IgD-negative memory B cell (primary cell): Measurements from ENCODE around the gene CYP46A1. TPM values are rescaled to one million over a fixed set of nuclear protein-coding genes. Genes with fewer than 3 reads are reported as not detected.
"Not testable (repeated sequence)": the region's sequence is repeated elsewhere in the genome, so short reads cannot be mapped to it uniquely, and the experiment has no call there.

Experiments
- H3K27ac Mint-ChIP-seq, 3 donors: one replicate each; pipeline ENCODE4 v1.8.0; 2020 to 2022; ENCODE audit warnings: mild to moderate bottlenecking in 3 of 3, mixed read lengths in 3 of 3, moderate library complexity in 1 of 3
- H3K27me3 Mint-ChIP-seq: one replicate; pipeline ENCODE4 v1.8.0; 2021; ENCODE audit warnings: mixed read lengths
- H3K36me3 Mint-ChIP-seq: one replicate; pipeline ENCODE4 v1.8.0; 2020; ENCODE audit warnings: mild to moderate bottlenecking, mixed read lengths
- H3K4me1 Mint-ChIP-seq, 3 donors: one replicate each; pipeline ENCODE4 v1.8.0; 2020 to 2022; ENCODE audit warnings: mixed read lengths in 3 of 3, mild to moderate bottlenecking in 1 of 3
- H3K4me3 Mint-ChIP-seq, 4 donors: one replicate each; pipeline ENCODE4 v1.8.0; 2020 to 2022; ENCODE audit warnings: mild to moderate bottlenecking in 4 of 4, mixed read lengths in 4 of 4, moderate library complexity in 3 of 4
- H3K9me3 Mint-ChIP-seq, 3 donors: one replicate each; pipeline ENCODE4 v1.8.0; 2020 to 2021; ENCODE audit warnings: mixed read lengths in 3 of 3, mild to moderate bottlenecking in 1 of 3
- polyA plus RNA-seq: library from polyadenylated mRNA; unstranded; fragments of 300-500 nt; fragmentation: Illumina TruSeq; gene quantifications from one replicate; pipeline ENCODE4 v1.2.3, GENCODE V29; 2021

Gene CYP46A1
- polyA plus RNA-seq, 1 donor from 2014 or later = not detected

DNA sequence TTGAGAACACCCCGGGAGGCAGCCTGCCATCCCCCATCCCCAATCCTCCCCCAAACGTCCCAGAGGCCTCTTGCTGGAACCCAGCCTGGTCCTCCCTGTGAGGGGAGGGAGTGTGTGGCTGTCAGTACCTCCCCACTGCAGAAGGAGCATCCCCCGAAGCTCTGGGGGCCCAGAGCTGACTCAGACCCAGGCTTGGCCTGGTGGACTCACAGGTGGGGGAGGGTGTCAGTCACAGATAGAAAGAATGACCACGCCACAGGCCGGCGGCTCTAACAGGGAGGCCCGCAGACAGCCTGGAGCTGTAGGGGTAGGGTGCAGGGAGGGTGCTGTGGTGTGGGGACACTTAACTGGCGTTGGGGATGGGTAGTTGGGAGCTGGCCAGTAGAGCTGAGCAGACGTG lies 33.9 kb upstream of the CYP46A1 start:
- Mint-ChIP-seq H3K4me3 (no peak overlapping the region), H3K27ac (no peak overlapping the region)

DNA sequence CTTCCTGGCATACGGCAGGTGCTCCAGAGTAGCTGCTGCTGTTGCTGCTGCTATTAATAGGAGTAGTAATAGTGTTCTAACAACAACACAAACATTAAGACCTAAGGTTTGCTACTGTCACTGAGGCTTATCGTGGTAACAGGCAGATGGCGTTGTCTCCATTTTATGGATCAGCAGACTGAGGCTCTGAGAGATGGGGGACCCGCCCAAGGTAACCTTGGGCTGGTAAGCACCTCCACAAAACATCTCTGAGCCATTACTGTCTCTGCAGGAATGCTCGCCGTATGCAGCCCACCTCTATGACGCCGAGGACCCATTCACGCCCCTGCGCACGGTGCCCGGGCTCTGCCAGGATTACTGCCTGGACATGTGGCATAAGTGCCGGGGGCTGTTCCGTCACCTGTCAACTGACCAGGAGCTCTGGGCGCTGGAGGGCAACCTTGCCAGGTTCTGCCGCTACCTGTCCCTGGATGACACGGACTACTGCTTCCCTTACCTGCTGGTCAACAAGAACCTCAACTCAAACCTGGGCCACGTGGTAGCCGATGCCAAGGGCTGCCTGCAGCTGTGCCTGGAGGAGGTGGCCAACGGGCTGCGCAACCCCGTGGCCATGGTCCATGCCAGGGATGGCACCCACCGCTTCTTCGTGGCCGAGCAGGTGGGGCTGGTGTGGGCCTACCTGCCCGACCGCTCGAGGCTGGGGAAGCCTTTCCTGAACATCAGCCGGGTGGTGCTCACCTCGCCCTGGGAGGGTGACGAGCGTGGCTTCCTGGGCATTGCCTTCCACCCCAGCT lies 31.9 kb upstream of the CYP46A1 start:
- peaks cover 26% of the 10 kb centered on the region for H3K27me3 Mint-ChIP-seq
- no peaks in the 10 kb centered on the region for H3K4me1 Mint-ChIP-seq
- no peak overlapping the region for H3K27ac Mint-ChIP-seq
- H3K36me3 Mint-ChIP-seq = no peaks in the 10 kb centered on the region
- no peak overlapping the region for H3K4me3 Mint-ChIP-seq
- peaks cover 0 to 4% (median 3%) of the 10 kb centered on the region in 3 donors for H3K9me3 Mint-ChIP-seq

More for the DNA sequence above, 33.9 kb upstream of the CYP46A1 start:
- Mint-ChIP-seq H3K36me3 (no peaks in the 10 kb centered on the region), H3K9me3 (peaks cover 0 to 4% (median 3%) of the 10 kb centered on the region in 3 donors), H3K4me1 (no peaks in the 10 kb centered on the region), H3K27me3 (peaks cover 24% of the 10 kb centered on the region)

GRCh38 chr14:99654235-99654985 lies 29.7 kb upstream of the CYP46A1 start:
- H3K27me3 Mint-ChIP-seq = peaks cover 43% of the 10 kb centered on the region

GRCh38 chr14:99655521-99655920 lies 28.6 kb upstream of the CYP46A1 start:
- H3K4me1 Mint-ChIP-seq = peaks cover 0 to 2% (median 1%) of the 10 kb centered on the region in 3 donors
- peaks cover 0 to 4% (median 3%) of the 10 kb centered on the region in 3 donors for H3K9me3 Mint-ChIP-seq
- no peaks in the 10 kb centered on the region for H3K36me3 Mint-ChIP-seq
- H3K4me3 Mint-ChIP-seq = no peak overlapping the region
- peaks cover 45% of the 10 kb centered on the region for H3K27me3 Mint-ChIP-seq
- no peak overlapping the region for H3K27ac Mint-ChIP-seq

More at GRCh38 chr14:99654235-99654985, 29.7 kb upstream of the CYP46A1 start:
- no peak overlapping the region for H3K27ac Mint-ChIP-seq
- peaks cover 0 to 2% (median 1%) of the 10 kb centered on the region in 3 donors for H3K4me1 Mint-ChIP-seq
- H3K4me3 Mint-ChIP-seq = no peak overlapping the region
- no peaks in the 10 kb centered on the region for H3K36me3 Mint-ChIP-seq
- peaks cover 0 to 4% (median 3%) of the 10 kb centered on the region in 3 donors for H3K9me3 Mint-ChIP-seq

- peaks cover 0 to 4% (median 1%) of the 10 kb centered on the region in 3 donors for H3K4me1 Mint-ChIP-seq
- H3K4me3 Mint-ChIP-seq = no peak overlapping the region
- H3K27ac Mint-ChIP-seq = no peak overlapping the region
- peaks cover 47% of the 10 kb centered on the region for H3K27me3 Mint-ChIP-seq
- peaks cover 0 to 4% (median 3%) of the 10 kb centered on the region in 3 donors for H3K9me3 Mint-ChIP-seq
- no peaks in the 10 kb centered on the region for H3K36me3 Mint-ChIP-seq
Observed at GRCh38 chr14:99656171-99656570, 27.9 kb upstream of the CYP46A1 start.

- Mint-ChIP-seq H3K4me3 (no peak overlapping the region), H3K9me3 (peaks cover 0 to 5% (median 4%) of the 10 kb centered on the region in 3 donors), H3K4me1 (peaks cover 0 to 4% (median 1%) of the 10 kb centered on the region in 3 donors), H3K27ac (no peak overlapping the region), H3K27me3 (peaks cover 55% of the 10 kb centered on the region), H3K36me3 (no peaks in the 10 kb centered on the region)
Observed at GRCh38 chr14:99657645-99658155, 26.4 kb upstream of the CYP46A1 start.

- Mint-ChIP-seq H3K27ac (no peak overlapping the region), H3K27me3 (peaks cover 61% of the 10 kb centered on the region), H3K4me3 (no peak overlapping the region)
Observed at GRCh38 chr14:99658218-99658845, 25.8 kb upstream of the CYP46A1 start.

DNA sequence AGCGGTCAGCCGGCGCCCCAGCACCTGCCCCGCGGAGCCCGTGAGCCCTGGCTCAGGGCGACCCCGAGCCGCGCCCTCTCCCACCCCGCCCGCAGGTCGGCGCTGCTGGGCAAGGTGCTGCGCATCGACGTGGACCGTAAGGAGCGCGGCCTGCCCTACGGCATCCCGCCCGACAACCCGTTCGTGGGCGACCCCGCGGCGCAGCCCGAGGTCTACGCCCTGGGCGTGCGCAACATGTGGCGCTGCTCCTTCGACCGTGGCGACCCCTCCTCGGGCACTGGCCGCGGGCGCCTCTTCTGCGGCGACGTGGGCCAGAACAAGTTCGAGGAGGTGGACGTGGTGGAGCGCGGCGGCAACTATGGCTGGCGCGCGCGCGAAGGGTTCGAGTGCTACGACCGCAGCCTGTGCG lies 24.8 kb upstream of the CYP46A1 start:
- Mint-ChIP-seq H3K4me1 (peaks cover 0 to 4% (median 1%) of the 10 kb centered on the region in 3 donors), H3K27me3 (peaks cover 58% of the 10 kb centered on the region), H3K27ac (no peak overlapping the region), H3K9me3 (peaks cover 0 to 5% (median 4%) of the 10 kb centered on the region in 3 donors), H3K4me3 (no peak overlapping the region), H3K36me3 (no peaks in the 10 kb centered on the region)

More at GRCh38 chr14:99658218-99658845, 25.8 kb upstream of the CYP46A1 start:
- H3K9me3 Mint-ChIP-seq = peaks cover 0 to 5% (median 4%) of the 10 kb centered on the region in 3 donors
- no peaks in the 10 kb centered on the region for H3K36me3 Mint-ChIP-seq
- H3K4me1 Mint-ChIP-seq = peaks cover 0 to 4% (median 1%) of the 10 kb centered on the region in 3 donors

- H3K27me3 Mint-ChIP-seq = peaks cover 61% of the 10 kb centered on the region
- H3K4me3 Mint-ChIP-seq = no peak overlapping the region
- H3K9me3 Mint-ChIP-seq = peaks cover 0 to 2% (median 0%) of the 10 kb centered on the region in 3 donors
- no peaks in the 10 kb centered on the region for H3K36me3 Mint-ChIP-seq
- H3K27ac Mint-ChIP-seq = peak overlapping the region in 1 of 3 donors; percentile 46
- H3K4me1 Mint-ChIP-seq = peaks cover 0 to 6% (median 1%) of the 10 kb centered on the region in 3 donors
Observed at GRCh38 chr14:99660006-99660566, 24.0 kb upstream of the CYP46A1 start.

DNA sequence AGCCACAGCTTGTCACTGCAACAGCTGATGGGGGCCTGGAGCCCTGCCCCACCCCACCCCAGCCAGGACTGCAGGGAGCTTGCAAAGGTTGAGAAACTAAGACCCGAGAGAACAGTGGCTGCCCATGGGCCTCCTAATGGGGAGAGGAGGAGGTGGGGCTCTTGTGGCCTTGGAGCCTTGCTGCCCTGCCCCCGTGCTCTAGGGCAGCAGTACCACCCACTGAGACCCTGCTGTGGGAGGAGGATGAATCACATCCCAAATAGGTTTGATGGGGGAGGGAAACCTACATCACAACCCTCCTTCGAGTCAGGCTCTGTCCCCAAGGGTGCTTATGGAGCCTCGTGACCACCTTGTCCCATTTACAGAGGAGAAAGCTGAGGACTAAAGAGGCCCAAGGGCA lies 23.3 kb upstream of the CYP46A1 start:
- no peak overlapping the region for H3K4me3 Mint-ChIP-seq
- H3K27ac Mint-ChIP-seq = peak overlapping the region in 1 of 3 donors; percentile 33
- H3K36me3 Mint-ChIP-seq = no peaks in the 10 kb centered on the region
- H3K27me3 Mint-ChIP-seq = peaks cover 57% of the 10 kb centered on the region
- peaks cover 0 to 2% (median 0%) of the 10 kb centered on the region in 3 donors for H3K9me3 Mint-ChIP-seq
- H3K4me1 Mint-ChIP-seq = peaks cover 0 to 8% (median 1%) of the 10 kb centered on the region in 3 donors

- not testable (repeated sequence) for H3K4me3 Mint-ChIP-seq, H3K9me3 Mint-ChIP-seq, H3K36me3 Mint-ChIP-seq, H3K4me1 Mint-ChIP-seq
- H3K27me3 Mint-ChIP-seq = peaks cover 55% of the 10 kb centered on the region
- peak overlapping the region in 1 of 3 donors; percentile 33 for H3K27ac Mint-ChIP-seq
Observed at GRCh38 chr14:99661206-99661605, 22.9 kb upstream of the CYP46A1 start.

- H3K4me3 Mint-ChIP-seq = no peak overlapping the region
- peaks cover 44% of the 10 kb centered on the region for H3K27me3 Mint-ChIP-seq
- H3K27ac Mint-ChIP-seq = no peak overlapping the region
Observed at GRCh38 chr14:99662846-99663245, 21.3 kb upstream of the CYP46A1 start.

GRCh38 chr14:99663386-99664057 lies 20.6 kb upstream of the CYP46A1 start:
- Mint-ChIP-seq H3K4me3 (no peak overlapping the region), H3K4me1 (peaks cover 0 to 8% (median 1%) of the 10 kb centered on the region in 3 donors), H3K9me3 (peaks cover 0 to 2% (median 0%) of the 10 kb centered on the region in 3 donors), H3K36me3 (peaks cover 1% of the 10 kb centered on the region), H3K27me3 (peaks cover 37% of the 10 kb centered on the region), H3K27ac (no peak overlapping the region)

More at GRCh38 chr14:99662846-99663245, 21.3 kb upstream of the CYP46A1 start:
- H3K9me3 Mint-ChIP-seq = peaks cover 0 to 2% (median 0%) of the 10 kb centered on the region in 3 donors
- peaks cover 1% of the 10 kb centered on the region for H3K36me3 Mint-ChIP-seq
- H3K4me1 Mint-ChIP-seq = peaks cover 0 to 8% (median 1%) of the 10 kb centered on the region in 3 donors
